ENCODE data around the gene CD52. TPM values are rescaled to one million over a fixed set of nuclear protein-coding genes. Genes with fewer than 3 reads are reported as not detected.

CD52 gene
- total and polyA plus RNA-seq, 2 of the 13 experiments (the other 11 are each of a cell fraction or from before 2014, with no cell fraction given): 0.32 TPM; not detected in 1

- no peak for TF ChIP-seq ZNF503 (CRISPR knock-in tag; IDR thresholded peaks at IDR 0.05)
- no peak for TF ChIP-seq E2F2 (CRISPR knock-in tag; IDR thresholded peaks at IDR 0.05; ENCODE audit: borderline replicate concordance)
- no peak for TF ChIP-seq E2F1 (CRISPR knock-in tag; IDR thresholded peaks at IDR 0.05)
- peak; percentile 57; the same call in 1 of the 2 replicates for TF ChIP-seq ZNF580 (CRISPR knock-in tag; IDR thresholded peaks at IDR 0.05; ENCODE audit: borderline replicate concordance, low read depth)
- TF ChIP-seq GABPB1 (CRISPR knock-in tag; IDR thresholded peaks at IDR 0.05): peak; percentile 90
- no peak for TF ChIP-seq CENPX (CRISPR knock-in tag; IDR thresholded peaks at IDR 0.05)
- no peak for TF ChIP-seq ZNF567 (CRISPR knock-in tag; IDR thresholded peaks at IDR 0.05; ENCODE audit: borderline replicate concordance)
- TF ChIP-seq ZNF451 (CRISPR knock-in tag; IDR thresholded peaks at IDR 0.05): peak; percentile 21; the same call in 1 of the 2 replicates
- no peak; the same call in 1 of the 2 replicates for TF ChIP-seq JUNB (CRISPR knock-in tag; IDR thresholded peaks at IDR 0.05; ENCODE audit: borderline replicate concordance)
- TF ChIP-seq ARNT (IDR thresholded peaks at IDR 0.05): no peak
- TF ChIP-seq TERF1 (CRISPR knock-in tag; IDR thresholded peaks at IDR 0.05): no peak
- peak; percentile 85; the same call in 1 of the 2 replicates for TF ChIP-seq ZFP41 (CRISPR knock-in tag; IDR thresholded peaks at IDR 0.05; ENCODE audit: borderline replicate concordance)
- TF ChIP-seq ZNF652 (CRISPR knock-in tag; IDR thresholded peaks at IDR 0.05; ENCODE audit: borderline replicate concordance, low read depth): no peak
- peak; percentile 22; the same call in 1 of the 2 replicates for TF ChIP-seq ZSCAN22 (CRISPR knock-in tag; IDR thresholded peaks at IDR 0.05)
- peak; percentile 88; the same call in 1 of the 2 replicates for TF ChIP-seq ARID2 (CRISPR knock-in tag; IDR thresholded peaks at IDR 0.05; ENCODE audit: borderline replicate concordance)
- no peak for TF ChIP-seq SOX13 (IDR thresholded peaks at IDR 0.05)
- TF ChIP-seq SOX13 (CRISPR knock-in tag; conservative IDR thresholded peaks at IDR 0.05 in 1 of 2, IDR thresholded peaks at IDR 0.05 in 1 of 2): peak in 1 of 2 experiments; percentile 51; a peak in 1 of 4 replicates
- no peak for TF ChIP-seq DR1 (CRISPR knock-in tag; IDR thresholded peaks at IDR 0.05)
- peak; percentile 83 for TF ChIP-seq ZGPAT (CRISPR knock-in tag; IDR thresholded peaks at IDR 0.05)
- no peak for TF ChIP-seq PBX2 (CRISPR knock-in tag; IDR thresholded peaks at IDR 0.05)
Observed at GRCh38 chr1:26279456-26280332, 38.1 kb upstream of the CD52 start, which contains the start of gene SH3BGRL3 (continued).

Data from HepG2 (cell line).